Glutamatergic neuron (in vitro differentiated cells): ENCODE results near the gene IRF6. TPM values are rescaled to one million over a fixed set of nuclear protein-coding genes. Genes with fewer than 3 reads are reported as not detected.

Experiments
- DNase-seq: peaks from one replicate; pipeline ENCODE4 v3.0.0; 2022
- H3K27ac Mint-ChIP-seq: one replicate; pipeline ENCODE4 v1.8.0; 2020; ENCODE audit warnings: mild to moderate bottlenecking, mixed read lengths, inconsistent platforms; ENCODE audit not compliant: unreplicated experiment
- H3K27me3 Mint-ChIP-seq: one replicate; pipeline ENCODE4 v1.8.0; 2020; ENCODE audit warnings: mild to moderate bottlenecking, moderate library complexity, mixed read lengths, inconsistent platforms; ENCODE audit not compliant: unreplicated experiment
- H3K36me3 Mint-ChIP-seq: one replicate; pipeline ENCODE4 v1.8.0; 2020; ENCODE audit warnings: mild to moderate bottlenecking, mixed read lengths, inconsistent platforms; ENCODE audit not compliant: unreplicated experiment
- H3K4me1 Mint-ChIP-seq: one replicate; pipeline ENCODE4 v1.8.0; 2020; ENCODE audit warnings: mild to moderate bottlenecking, low read depth, mixed read lengths, inconsistent platforms; ENCODE audit not compliant: unreplicated experiment
- H3K4me3 Mint-ChIP-seq: one replicate; pipeline ENCODE4 v1.8.0; 2020; ENCODE audit warnings: mild to moderate bottlenecking, mixed read lengths, inconsistent platforms; ENCODE audit not compliant: unreplicated experiment
- H3K9me3 Mint-ChIP-seq: one replicate; pipeline ENCODE4 v1.8.0; 2020; ENCODE audit warnings: mild to moderate bottlenecking, moderate library complexity, mixed read lengths, inconsistent platforms; ENCODE audit not compliant: unreplicated experiment
- total RNA-seq: library from RNA; stranded (reverse); fragmentation: NEBNext Ultra II Directional; extraction: Animal tissue kit (Norgen Biotek cat#: 25700); gene quantifications from one replicate; pipeline ENCODE4 v1.2.1, GENCODE V29; 2021; ENCODE audit not compliant: unreplicated experiment
- TF ChIP-seq, protein P1 (sequence below): fragments of 200-600 bp; sonication (generic); IDR thresholded peaks from one replicate; pipeline ENCODE4 v1.5.0; 2021; ENCODE audit not compliant: partially characterized antibody, unreplicated experiment

IRF6 gene
- total RNA-seq, 1 donor from 2014 or later, result 0.47 TPM

DNA sequence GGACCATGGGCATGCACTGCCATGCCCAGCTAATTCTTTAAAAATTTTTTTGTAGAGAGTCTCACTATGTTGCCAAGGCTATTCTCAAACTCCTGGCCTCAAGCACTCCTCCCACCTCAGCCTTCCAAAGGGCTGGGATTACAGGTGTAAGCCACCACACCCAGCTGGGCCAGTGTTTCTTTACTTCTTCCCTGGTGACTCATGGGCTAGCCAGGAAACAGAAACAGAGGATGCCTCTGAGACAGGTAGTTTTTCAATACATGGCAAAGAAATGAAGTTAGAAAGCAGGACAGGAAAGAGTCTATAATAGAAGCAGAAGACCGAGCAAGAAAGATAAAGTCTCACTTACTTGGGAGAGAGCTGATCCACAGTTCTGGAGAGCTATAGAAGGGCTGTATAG lies 14.0 kb downstream of the IRF6 start:
- no peaks in the 10 kb centered on the region for H3K27me3 Mint-ChIP-seq
- H3K36me3 Mint-ChIP-seq, result no peaks in the 10 kb centered on the region
- H3K9me3 Mint-ChIP-seq, result no peaks in the 10 kb centered on the region
- no peak for DNase-seq
- H3K4me3 Mint-ChIP-seq, result no peak overlapping the region
- no peaks in the 10 kb centered on the region for H3K4me1 Mint-ChIP-seq
- H3K27ac Mint-ChIP-seq, result no peak overlapping the region
- TF ChIP-seq, protein P1, sequence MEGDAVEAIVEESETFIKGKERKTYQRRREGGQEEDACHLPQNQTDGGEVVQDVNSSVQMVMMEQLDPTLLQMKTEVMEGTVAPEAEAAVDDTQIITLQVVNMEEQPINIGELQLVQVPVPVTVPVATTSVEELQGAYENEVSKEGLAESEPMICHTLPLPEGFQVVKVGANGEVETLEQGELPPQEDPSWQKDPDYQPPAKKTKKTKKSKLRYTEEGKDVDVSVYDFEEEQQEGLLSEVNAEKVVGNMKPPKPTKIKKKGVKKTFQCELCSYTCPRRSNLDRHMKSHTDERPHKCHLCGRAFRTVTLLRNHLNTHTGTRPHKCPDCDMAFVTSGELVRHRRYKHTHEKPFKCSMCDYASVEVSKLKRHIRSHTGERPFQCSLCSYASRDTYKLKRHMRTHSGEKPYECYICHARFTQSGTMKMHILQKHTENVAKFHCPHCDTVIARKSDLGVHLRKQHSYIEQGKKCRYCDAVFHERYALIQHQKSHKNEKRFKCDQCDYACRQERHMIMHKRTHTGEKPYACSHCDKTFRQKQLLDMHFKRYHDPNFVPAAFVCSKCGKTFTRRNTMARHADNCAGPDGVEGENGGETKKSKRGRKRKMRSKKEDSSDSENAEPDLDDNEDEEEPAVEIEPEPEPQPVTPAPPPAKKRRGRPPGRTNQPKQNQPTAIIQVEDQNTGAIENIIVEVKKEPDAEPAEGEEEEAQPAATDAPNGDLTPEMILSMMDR, result no peak

DNA sequence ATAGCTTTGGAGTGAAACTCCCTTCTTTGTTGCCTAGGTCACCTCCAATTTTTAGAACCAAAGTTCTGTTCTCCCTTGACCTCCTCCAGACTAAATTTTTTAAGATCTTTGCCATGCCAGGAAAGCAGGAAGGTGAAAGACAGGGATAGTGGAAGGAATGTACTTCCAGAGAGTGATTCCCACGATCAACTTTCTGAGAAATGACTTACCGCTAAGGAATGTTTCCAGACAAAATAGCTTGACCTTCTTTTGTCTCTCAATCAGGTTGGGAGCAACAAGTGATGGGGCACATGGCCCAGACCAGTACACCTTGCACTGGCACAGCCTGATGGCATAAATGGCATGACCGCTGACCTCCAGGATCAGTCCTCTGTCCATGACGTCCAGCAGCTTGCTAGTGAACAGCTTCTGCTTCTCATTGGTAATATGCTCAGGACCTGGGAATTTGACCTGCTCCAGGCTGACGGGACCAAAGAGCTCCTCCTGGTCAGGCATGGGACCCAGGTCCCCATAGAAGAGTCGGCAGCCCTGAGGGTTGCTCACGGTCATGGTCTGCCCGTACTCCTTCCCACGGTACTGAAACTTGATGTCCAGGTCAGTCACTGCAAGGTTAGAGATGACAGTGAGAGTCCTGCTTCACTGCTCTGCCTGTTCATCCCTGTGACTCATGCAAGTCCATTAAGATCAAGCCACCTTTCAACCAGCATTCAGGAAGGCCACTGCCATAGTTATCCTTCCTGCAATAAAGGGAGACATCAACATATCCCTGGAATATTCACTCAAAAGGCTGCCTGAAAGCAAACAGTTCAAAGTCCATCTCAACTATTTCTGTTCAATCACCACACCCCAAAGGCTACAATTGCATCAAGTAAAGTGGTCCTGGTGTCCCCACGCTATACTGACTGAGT lies 15.4 kb downstream of the IRF6 start:
- TF ChIP-seq, protein P1, result no peak
- Mint-ChIP-seq H3K36me3 (no peaks in the 10 kb centered on the region), H3K9me3 (no peaks in the 10 kb centered on the region), H3K27ac (no peak overlapping the region), H3K4me1 (no peaks in the 10 kb centered on the region), H3K4me3 (no peak overlapping the region), H3K27me3 (no peaks in the 10 kb centered on the region)
- DNase-seq, result no peak

DNA sequence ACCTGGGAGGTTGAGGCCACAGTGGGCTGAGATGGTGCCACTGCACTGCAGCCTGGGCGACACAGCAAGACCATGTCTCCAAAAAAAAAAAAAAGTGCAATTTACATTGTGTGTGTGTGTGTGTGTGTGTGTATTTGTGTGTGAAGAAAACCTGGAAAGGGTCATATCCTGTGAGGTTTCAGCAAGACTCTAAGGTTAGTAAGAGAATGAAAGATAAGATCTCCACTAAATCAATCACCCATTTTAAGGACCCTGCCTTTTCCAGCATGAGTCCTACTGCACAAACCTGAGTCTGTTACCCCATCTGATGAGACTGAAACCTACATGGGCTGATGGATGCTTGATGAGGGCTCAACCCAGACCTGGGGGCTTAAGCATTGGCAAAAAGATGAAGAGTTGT lies 16.7 kb downstream of the IRF6 start:
- Mint-ChIP-seq H3K27me3 (peaks cover 5% of the 10 kb centered on the region), H3K9me3 (peaks cover 6% of the 10 kb centered on the region), H3K36me3 (no peaks in the 10 kb centered on the region), H3K27ac (no peak overlapping the region), H3K4me1 (peaks cover 1% of the 10 kb centered on the region), H3K4me3 (no peak overlapping the region)
- TF ChIP-seq, protein P1, result no peak
- no peak for DNase-seq

DNA sequence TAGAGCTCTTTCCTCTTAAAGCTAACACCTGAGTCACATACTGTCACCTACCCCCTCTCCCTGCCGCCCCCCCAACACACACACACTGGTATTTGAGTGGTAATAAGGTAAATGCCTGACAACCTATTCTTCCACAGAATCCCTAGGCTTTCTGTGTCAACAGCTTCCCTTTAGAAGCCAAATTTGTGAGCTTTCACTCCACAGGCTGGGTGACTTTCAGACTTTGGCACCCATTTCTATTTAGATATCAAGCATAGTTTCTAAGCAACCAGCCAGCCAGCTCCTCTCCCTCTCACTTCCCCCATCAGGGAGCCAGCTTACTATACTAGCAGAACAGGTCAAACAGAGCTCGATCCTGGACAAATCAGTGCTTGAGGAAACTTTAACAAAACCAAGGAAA lies 18.4 kb downstream of the IRF6 start:
- Mint-ChIP-seq H3K9me3 (peaks cover 8% of the 10 kb centered on the region), H3K4me1 (peaks cover 11% of the 10 kb centered on the region), H3K27ac (no peak overlapping the region), H3K4me3 (no peak overlapping the region), H3K27me3 (peaks cover 11% of the 10 kb centered on the region), H3K36me3 (no peaks in the 10 kb centered on the region)
- DNase-seq, result no peak
- TF ChIP-seq, protein P1, result no peak

DNA sequence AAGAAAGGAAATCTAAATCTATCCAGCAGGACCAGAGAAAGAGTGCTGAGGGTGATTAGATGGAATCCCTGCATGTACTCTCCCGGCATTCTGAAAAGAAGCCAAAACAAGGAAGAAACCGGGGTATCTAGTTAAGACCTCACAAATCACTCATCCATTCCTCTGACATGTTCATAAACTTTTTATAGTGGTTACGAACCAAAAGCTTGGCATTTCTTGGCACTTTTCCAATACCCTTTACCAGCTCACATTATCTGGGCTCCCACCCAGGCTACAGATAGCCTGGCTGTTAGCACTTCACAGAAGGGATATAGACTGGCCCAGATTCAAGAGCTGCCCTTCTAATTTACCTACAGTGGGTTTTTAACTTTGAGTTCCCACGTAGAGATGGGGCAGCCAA lies 19.8 kb downstream of the IRF6 start:
- Mint-ChIP-seq H3K27me3 (peaks cover 11% of the 10 kb centered on the region), H3K4me3 (no peak overlapping the region), H3K4me1 (peaks cover 11% of the 10 kb centered on the region), H3K9me3 (peaks cover 8% of the 10 kb centered on the region), H3K27ac (no peak overlapping the region), H3K36me3 (no peaks in the 10 kb centered on the region)
- TF ChIP-seq, protein P1, result no peak
- DNase-seq, result no peak
